Measurements from ENCODE around the gene OXTR.

DNA sequence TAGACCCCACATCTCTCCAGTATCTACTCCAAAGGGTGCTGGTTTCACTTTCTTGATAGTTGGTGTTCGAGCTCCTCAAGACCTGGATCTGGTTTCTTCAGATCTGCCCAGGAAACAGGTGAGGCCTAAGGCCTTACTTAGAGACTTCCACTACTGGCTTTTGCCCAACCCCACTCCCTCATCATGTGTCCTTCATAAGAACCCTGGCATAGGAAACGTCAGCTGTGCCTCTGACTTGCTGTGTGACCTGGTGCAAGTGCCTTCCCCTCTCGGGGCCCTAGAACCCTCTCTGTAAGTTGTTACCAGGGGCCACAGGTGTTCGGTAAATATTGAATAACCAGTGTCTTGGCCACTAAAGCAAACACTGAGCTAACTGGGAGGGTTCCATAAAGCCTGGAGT is 3.9 kb downstream of the OXTR start:
- no peak for TF ChIP-seq POLR2AphosphoS5 (IDR thresholded peaks at IDR 0.05)
- TF ChIP-seq, protein P1, sequence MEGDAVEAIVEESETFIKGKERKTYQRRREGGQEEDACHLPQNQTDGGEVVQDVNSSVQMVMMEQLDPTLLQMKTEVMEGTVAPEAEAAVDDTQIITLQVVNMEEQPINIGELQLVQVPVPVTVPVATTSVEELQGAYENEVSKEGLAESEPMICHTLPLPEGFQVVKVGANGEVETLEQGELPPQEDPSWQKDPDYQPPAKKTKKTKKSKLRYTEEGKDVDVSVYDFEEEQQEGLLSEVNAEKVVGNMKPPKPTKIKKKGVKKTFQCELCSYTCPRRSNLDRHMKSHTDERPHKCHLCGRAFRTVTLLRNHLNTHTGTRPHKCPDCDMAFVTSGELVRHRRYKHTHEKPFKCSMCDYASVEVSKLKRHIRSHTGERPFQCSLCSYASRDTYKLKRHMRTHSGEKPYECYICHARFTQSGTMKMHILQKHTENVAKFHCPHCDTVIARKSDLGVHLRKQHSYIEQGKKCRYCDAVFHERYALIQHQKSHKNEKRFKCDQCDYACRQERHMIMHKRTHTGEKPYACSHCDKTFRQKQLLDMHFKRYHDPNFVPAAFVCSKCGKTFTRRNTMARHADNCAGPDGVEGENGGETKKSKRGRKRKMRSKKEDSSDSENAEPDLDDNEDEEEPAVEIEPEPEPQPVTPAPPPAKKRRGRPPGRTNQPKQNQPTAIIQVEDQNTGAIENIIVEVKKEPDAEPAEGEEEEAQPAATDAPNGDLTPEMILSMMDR (IDR thresholded peaks at IDR 0.05): no peak
